ENCODE results near the gene LRRC43. TPM values are rescaled to one million over a fixed set of nuclear protein-coding genes. Genes with fewer than 3 reads are reported as not detected.

LRRC43 gene
- 0.83 and 1.2 TPM in 2 replicates for total RNA-seq

GRCh38 chr12:122182887-122183587 lies at the start of gene LRRC43:
LRRC43 (plus strand) TSS chr12:122183123; CDS start chr12:122183145, 22 bp downstream.

GRCh38 chr12:122174155-122174845 lies 8.6 kb upstream of the LRRC43 start, which contains the start of gene IL31:
IL31 (minus strand) TSS chr12:122174221; CDS start chr12:122174172, 49 bp downstream.

GRCh38 chr12:122203301-122204166 lies 20.6 kb downstream of the LRRC43 start, which contains the start of gene B3GNT4:
B3GNT4 (plus strand) TSS chr12:122203709; CDS start chr12:122204619, 910 bp downstream.

GRCh38 chr12:122225683-122226365 lies 42.9 kb downstream of the LRRC43 start, which contains the start of gene DIABLO:
DIABLO (minus strand) TSS chr12:122226052; CDS start chr12:122226014, 38 bp downstream.

Other genes starting within 250 kb of the LRRC43 start
- 6.6 and 7.1 TPM in 2 replicates for gene BCL7A, start 161.2 kb upstream of the LRRC43 start, total RNA-seq
- gene MLXIP, start 104.4 kb upstream of the LRRC43 start, total RNA-seq, result 25.2 and 27.7 TPM in 2 replicates
- not detected in 2 replicates for gene IL31, start 8.9 kb upstream of the LRRC43 start, total RNA-seq
- 0.52 and 0.59 TPM in 2 replicates for gene B3GNT4, start 20.6 kb downstream of the LRRC43 start, total RNA-seq
- 48.7 and 53.5 TPM in 2 replicates for gene DIABLO, start 42.9 kb downstream of the LRRC43 start, total RNA-seq
- gene VPS33A, start 83.4 kb downstream of the LRRC43 start, total RNA-seq, result 18.3 and 23.1 TPM in 2 replicates
- gene CLIP1, start 239.5 kb downstream of the LRRC43 start, total RNA-seq, result 63.5 and 85.5 TPM in 2 replicates

All from smooth muscle cell of the pulmonary artery (primary cell).